Activated gamma-delta T cell treated with anti-CD3 and anti-CD28 coated beads, Interleukin-2, amount 50 U/mL, for 16 hours (primary cell): ENCODE measurements around the gene PALD1.

Experiments
- DNase-seq: peaks from one replicate; pipeline ENCODE4 v3.0.0-alpha.2; 2020; ENCODE audit warnings: low read depth

Gene PALD1

DNA sequence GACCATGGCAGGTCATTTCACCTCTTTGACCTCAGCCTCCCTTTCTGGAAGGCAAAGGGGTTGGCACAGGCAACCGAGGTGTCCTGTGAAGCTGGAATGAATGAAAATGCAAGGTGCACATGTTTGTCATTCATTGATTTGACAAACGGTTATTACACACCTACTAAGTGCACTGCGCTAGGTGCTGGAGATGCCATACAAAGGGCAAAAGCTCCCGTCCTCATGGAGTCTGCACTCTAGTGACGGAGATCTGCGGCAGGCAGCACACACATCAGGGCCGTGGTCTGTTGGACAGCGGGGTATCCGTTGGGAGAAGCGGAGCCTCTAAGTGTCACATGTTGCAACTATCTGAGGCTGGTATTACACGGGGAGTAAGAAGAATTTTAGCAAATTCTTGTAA, 79.7 kb downstream of the PALD1 start:
- DNase-seq: no peak

DNA sequence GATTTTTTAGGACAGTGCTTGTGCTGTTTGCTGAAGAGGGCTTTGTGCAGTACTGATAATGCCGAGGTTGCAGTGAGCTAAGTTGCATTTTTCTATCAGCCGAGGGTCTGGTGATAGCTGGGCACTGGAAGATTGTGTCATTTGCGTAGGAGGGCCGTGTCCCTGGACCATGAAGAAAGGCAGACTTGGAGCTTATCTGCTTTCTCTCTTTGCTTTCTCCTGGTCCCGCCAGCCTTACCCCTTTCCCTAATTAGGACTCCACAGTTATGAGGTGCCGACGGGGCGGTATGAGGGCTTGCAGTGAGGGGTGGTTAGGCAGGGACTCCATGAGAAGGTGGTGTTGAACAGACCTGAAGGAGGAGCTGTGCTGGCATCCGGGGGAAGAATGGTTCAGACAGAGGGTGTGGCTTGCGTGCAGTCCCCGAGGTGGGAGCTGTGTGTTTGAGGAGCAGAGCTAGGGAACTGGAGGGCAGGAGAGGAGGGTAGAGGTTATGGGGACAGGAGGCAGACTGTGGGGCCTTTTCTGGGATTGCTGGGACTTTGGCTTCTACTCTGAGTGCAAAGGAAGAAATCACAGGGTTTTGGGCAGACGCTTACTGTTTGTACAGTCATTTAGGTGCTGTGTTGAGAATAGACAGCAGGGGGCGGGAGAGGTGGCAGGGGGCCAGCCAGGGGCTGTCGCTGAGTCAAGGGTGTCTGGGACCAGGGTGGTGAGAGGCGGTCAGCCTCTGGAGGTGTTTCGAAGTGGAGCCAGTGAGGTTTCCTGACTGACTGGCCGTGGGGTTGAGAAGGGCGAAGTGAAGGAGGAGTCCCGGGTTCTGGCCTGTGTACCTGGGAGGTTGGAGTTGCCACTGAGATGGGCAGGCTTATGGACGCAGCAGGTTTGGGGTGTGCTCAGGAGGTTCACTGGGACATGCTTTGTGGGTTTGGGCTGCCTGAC, 80.6 kb downstream of the PALD1 start:
- peak; percentile 69 for DNase-seq

DNA sequence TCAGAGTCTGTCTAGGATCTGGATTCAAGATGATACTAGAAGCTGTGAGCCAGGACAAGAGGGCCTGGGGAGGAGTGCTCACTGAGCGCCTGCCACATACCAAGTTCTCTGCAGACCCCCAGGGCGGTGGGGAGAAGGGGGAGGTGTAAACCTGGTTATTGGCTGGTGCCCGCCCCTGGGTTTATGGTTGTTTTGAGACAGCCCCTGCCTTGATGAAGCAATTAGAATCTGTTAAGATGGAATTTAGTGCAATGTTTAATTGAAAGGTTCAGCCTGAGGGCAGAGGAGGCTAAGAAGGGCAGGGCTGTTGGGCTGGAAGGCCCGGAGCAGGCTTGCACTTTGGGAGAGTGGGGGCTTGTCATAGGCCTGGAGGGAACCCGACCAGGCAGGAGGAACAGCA, 81.3 kb downstream of the PALD1 start:
- no peak for DNase-seq

DNA sequence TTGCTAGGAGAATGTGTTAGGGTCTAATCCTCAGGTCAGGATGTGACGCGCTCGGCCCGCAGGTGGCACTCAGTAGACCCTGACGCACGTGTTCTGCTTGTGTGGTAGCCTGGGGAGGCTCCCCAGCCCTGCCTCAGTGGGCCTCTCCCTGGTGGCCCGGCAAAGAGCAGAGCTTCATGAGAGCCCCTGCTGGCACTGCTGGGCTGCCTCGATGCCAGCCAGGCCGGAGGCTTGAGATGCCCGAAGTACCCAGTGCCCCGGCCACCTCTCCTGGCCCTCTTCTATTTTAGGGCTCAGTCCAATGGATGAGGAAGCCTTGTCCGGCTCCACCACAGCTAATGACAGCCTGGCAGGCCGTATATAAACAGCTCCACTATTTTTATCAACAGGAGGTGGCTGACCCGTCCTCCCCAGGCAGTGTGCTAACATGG, 82.0 kb downstream of the PALD1 start:
- DNase-seq: no peak

DNA sequence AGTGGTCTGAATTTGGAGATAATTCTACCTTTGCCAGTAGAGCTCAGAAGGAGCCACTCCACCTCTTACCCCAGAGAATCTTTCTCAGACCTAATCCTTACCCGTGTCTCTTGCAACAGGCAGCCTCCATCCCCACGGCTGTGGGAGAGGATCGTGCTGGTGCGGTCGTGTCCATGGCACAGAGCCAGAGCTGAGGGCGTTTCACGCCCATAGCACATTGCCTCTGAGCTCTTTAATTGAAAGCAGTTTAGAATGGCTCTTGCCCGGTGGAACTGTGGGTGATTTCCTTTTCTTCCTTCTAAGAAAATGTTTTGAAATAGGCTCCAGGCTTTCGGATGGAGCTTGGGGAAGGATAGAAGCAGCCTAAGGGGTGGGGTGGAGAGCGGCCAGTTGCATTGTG, 82.5 kb downstream of the PALD1 start:
- DNase-seq: no peak

DNA sequence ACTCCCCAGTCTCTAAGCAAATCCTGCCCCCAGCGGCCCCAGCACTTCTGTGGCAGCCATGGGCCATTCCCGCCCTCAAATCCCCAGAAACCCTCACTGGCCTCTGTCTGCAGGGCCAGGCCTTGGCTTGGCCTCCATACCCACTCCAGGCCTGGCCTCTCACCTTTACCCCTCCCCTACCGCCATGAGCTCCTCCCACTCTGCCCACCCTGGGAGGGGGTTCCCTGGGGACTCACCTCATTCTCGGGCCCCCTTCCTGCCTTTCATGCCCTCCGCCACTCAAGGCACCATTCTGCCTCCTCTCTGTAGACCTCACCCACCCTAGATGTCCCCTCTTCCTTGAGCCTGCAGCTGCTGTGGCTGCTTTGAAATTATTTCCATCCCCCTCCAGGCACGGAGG, 83.0 kb downstream of the PALD1 start:
- no peak for DNase-seq

DNA sequence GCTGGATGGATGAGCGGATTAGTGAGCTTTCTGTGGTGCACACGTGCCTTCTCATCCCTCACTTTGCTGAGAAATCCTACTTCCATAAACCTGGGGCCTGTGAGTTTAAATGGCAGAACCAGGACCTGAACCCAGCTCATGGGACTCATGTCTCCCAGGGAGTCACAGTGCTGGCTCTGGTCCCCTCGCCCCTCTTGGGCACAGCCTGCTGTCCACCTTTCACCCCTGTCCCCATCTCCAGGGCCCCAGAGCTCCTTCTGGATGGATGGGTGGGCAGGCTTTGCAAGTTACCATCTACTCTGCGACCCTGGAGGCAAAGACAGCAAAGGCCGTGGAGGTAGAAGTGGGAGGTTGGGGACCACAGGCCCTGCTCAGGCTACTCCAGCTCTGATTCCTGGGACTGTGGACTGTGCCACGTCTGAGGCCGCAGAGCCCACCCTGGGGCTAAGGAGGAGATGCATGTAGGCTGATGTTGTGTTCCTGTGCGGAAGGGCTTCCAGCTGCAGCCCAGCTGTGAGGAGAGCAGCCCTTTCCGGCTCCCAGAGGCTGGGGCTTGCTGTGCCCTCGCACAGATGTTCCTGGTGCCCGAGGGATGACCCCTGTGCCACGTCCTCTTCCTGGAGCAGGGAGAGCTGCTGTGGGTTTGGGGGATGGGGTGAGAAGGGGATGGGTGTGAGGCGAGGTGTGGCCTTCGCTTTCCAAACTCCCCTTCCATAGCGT, 83.6 kb downstream of the PALD1 start:
- no peak for DNase-seq

DNA sequence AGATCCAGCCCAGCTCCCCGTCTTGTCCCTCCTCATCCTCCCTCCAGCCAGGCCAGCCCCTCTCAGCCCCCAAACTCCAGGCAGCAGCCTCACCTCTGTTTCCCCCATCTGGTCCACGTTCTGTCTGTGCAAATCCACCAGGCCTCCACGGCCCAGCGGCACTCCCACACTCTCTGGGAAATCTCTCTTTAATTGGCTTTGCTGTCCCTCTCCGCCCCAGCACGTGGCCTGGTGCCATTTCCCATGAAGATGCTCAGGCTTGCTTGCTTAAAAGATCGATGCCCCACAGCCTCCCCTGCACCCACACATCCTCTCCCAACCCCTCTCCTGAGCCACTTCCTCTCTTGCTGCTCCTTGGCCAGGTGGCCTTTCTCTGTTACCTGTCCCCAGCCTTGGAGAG, 84.7 kb downstream of the PALD1 start:
- no peak for DNase-seq

DNA sequence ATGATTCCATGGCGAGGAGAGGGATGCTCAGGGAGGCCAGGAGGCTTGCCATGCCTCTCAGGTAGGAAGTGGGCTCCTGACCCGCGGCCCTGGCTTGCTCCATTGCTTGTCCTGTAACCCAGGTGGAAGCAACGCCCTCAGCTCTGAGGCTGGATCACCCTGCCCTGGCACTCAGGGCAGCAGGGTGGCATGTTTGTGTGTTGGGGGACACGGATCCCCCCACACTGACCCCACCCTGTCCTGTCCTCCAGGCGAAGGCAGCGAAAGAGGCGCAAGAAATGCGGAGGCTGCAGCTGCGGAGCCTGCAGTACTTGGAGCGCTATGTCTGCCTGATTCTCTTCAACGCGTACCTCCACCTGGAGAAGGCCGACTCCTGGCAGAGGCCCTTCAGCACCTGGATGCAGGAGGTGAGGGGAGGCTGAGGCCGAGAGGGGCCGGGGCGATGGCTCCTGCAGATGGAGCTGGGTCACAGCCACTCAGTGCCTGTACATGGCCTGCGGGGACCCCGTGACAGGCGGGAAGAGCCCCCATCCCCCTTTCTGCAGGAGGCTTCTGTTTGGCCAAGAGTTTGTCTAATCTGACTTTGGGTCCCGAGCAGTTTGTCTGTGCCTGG, 85.7 kb downstream of the PALD1 start:
- DNase-seq: no peak

DNA sequence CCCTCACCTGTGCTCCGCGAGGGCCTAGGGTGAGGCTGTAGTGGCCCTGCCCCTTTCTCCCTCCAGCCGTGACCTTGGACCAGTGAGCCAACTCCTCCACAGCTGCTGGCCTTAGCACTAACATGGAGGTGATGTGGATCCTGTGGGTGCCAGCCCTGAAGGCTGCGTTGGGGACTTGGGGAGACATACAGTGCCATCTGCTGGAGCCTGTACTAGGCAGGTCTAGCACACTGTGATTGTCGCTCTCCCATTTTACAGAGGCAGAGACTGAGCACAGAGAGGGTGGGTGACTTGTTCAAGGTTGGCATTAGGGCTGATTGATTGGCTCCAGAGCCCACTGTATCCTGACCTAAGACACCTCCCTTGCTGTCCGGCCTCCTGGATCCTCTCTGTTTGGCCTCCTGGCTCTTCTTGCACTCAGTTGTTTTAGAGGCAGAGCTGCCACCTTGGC, 86.4 kb downstream of the PALD1 start:
- DNase-seq: no peak

DNA sequence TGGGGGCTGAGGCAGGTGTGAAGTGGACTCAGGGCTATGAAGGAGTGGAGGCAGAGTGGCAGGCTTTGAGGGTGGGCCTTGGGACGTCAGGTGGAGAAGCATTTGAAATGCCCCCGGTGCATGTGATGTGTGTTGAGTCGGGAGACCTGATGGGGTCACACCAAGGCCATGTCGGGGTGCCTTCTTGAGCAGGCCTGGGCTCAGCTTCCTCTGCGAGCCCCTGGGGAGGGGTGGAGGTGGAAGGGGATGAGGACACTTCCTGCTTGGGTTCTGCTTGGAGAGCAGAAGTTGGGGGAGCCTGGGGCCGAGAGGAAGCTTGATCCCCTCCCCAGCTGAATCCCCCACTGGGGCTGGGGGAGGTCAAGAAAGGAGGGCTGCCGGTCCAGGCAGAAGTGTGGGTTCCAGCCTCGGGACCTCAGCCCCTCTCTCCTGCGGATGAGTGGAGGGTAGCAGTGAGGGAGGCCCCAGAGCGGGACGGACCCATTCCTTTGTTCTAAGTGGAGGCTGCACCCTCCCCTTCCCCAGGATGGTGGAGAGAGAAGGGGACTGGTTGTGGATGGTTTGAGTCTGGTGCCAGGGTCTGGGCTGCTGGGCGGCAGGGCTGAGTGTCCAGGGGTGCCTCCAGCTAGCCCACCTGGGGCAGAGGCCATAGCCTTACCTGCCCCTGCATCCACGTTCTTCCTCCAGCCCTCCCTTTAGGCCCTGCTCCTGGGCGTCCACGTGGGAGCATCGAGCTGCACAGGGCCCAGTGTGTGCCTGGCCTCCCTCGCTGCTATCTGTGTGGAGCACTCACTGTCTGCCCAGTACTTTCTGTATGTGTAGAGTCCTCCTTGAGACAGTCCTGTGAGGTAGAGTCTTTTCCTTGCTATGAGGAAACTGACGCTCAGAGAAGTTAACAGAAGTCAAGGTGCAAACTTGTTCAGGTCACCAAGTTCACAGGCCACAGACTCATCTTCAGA, 87.3 kb downstream of the PALD1 start:
- DNase-seq: no peak

DNA sequence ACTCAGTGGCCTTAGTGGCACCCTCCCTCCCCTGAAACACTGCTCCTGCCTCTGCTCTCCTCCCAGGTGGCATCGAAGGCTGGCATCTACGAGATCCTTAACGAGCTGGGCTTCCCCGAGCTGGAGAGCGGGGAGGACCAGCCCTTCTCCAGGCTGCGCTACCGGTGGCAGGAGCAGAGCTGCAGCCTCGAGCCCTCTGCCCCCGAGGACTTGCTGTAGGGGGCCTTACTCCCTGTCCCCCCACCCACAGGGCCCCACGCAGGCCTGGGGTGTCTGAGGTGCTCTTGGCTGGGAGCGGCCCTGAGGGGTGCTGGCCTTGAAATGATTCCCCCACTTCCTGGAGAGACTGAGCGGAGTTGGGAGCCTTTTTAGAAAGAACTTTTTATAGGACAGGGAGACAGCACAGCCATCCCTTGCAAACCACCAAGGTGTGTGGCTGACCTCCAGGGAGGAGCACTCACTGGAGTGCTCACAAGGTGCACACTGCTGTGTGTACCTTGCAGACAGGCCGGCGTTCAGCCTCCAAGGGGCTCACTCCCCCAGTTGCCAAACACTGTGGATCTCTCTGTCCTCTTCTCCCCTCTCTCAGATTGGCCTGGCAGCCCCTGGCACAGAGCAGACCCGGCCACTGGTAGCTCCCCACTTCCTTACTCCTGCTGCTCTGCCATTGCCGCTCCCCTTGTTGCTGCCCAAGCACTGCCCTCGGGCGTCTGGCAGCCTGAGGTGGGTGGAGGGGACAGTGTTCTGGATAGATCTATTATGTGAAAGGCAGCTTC, 88.1 kb downstream of the PALD1 start:
- no peak for DNase-seq

DNA sequence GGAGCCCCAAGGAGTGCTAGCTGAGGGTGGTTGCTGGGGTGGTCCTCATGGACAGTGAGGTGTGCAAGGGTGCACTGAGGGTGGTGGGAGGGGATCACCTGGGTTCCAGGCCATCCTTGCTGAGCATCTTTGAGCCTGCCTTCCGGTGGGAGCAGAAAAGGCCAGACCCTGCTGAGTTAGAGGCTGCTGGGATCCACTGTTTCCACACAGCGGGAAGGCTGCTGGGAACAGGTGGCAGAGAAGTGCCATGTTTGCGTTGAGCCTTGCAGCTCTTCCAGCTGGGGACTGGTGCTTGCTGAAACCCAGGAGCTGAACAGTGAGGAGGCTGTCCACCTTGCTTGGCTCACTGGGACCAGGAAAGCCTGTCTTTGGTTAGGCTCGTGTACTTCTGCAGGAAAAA, 89.0 kb downstream of the PALD1 start:
- DNase-seq: no peak

DNA sequence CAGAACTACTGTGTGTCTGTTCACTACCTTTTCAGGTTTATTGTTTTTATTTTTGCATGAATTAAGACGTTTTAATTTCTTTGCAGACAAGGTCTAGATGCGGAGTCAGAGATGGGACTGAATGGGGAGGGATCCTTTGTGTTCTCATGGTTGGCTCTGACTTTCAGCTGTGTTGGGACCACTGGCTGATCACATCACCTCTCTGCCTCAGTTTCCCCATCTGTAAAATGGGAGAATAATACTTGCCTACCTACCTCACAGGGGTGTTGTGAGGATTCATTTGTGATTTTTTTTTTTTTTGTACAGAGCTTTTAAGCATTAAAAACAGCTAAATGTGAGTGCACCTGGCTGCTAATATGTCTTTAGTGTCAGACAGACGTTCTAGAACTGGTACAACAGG, 89.5 kb downstream of the PALD1 start:
- no peak for DNase-seq

DNA sequence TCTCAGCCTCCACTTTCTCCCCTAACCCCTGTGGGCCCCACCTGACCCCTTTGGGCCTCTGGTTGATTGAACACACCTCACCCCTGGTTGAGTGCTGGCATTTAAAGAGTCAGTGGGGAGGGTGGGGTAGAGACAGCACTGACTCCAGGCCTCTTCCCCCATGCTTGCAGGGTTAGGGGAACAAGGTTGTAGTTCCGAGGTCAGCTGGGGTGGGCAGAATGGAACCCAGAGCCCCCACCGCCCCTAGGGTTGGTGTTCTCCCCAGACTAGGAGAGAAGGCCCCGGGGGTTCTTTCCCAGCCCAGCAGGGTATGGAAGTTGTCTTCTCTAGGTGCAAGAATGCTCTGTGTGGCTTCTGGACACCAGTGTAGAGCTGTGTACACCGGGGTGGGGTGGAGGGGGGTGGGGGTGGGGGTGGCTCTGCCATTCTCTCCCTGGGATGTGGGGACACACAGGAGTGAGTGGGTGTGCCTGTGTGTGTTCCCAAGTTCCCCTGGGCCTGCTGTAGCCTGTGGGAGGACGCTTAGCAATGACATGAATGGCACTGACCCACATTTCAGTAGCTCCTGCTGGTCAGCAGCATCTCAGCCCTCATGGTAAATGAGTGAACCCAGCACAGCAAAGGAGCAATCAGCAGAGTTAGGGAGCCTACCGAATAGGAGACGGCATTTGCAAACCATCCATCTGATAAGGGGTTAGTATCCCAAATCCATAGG, 90.4 kb downstream of the PALD1 start:
- DNase-seq: no peak

DNA sequence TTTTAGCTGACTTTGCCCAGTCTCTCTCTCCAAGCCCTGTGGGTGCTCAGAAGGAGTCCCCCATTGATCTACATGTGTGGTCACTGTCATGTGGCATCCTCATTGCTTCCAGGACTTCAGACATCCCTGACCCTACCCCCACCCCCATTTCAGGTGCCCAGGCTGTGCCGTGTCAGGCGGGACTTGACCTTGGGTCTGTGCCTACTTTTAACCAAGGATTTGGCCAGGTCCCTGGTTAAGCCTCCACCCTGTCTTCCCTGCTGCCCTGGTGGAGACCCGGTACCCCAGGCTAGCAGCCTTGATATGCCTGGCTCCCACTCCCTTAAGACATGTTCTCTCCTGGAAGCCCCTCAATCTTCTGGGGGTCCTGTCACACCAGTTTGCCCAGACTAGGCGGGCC, 92.7 kb downstream of the PALD1 start:
- no peak for DNase-seq

DNA sequence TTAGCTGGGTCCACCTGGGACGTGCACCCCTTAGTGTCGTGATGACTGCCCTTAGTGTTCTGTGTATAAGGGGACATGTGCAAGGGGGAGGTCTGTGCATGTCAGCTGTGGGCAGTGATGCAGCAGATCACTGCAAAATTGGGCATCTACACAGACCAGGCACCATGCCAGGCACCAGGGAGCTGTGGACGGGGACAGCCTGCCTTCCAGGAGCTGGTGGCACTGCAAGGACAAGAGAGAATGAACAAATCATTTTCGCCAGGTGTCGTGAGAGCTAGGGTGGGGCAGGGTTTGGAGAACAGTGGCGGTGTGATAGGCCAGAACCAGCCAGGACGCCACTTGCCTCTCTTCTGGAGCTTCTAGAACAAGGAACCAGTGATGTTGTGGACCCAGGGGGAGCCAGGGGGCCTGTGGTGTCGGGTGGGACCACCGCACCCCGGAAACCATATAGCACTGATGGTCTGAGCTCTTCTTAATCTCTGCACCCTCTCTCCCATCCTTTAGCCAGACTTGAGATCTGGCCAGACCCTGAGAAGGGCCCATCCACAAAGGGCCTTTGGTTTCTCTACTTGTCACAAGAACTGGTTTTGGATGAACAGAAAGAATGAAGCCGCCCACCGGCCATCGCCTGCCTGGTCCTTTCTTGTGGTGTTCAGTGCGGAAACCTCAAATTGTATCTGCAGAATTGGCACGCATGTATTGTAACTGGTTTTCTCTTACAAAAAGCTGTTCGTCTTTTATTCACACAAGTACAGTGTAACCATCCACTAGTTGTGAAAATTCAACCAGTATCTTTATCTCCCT, 93.3 kb downstream of the PALD1 start:
- DNase-seq: no peak

DNA sequence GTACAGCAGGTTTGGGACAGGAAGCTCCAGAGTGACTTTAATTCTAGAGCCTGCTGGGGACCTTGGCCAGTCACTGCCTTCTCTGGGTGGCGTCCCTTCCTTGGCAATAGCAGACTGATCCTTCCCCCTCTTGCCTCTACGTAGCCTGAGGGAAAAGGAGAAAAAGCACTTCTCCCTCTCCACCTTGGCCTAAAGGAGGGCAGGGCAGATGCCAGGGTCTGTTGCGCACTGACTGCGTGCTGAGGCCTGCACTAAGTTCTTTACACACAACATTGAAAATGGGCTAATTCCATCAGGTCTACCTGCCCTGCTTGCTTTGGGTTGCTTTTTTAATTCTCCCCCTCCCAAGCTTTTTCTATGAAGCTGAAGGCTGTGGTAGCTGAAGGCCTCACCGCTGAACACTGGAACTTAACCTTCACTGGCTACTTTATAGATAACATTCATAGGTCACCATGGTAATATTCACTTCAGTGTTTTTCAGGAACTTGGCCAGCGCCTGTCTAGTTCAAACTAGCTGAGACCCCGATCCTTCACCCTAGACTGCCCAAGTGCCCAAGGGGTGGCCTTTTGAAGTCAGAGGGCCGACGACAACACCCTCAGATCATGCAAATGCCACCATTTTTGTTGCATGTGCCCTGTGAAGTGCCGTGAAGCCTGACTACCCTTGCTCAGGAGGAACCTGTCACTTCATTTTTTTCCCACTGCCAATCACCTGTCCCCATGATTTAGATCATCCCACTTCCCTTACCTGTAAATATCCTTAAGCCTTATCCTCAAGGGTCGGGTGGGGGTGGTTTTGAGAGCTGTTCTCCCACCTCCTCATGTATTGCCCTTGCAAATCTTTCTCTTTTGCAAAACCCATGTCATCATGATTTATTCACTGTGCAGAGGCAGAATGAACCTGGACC, 95.3 kb downstream of the PALD1 start:
- DNase-seq: no peak
